GM12872 (cell line): ENCODE results near the gene AKAP6.

Experiments
- CTCF ChIP-seq: IDR thresholded peaks from 3 replicates; pipeline ENCODE4 v1.5.1; 2011; ENCODE audit warnings: low read depth, mild to moderate bottlenecking, low read length, moderate library complexity; ENCODE audit not compliant: insufficient read depth

AKAP6 gene

GRCh38 chr14:32565256-32565655 is 236.2 kb downstream of the AKAP6 start:
- no peak for TF ChIP-seq CTCF

GRCh38 chr14:32567543-32568384 is 238.7 kb downstream of the AKAP6 start:
- no peak for TF ChIP-seq CTCF

GRCh38 chr14:32571551-32571950 is 242.5 kb downstream of the AKAP6 start:
- no peak for TF ChIP-seq CTCF

GRCh38 chr14:32571995-32572866 is 243.1 kb downstream of the AKAP6 start:
- TF ChIP-seq CTCF, result no peak

- TF ChIP-seq CTCF, result no peak
Measured at GRCh38 chr14:32572867-32573150, 243.7 kb downstream of the AKAP6 start.

GRCh38 chr14:32574269-32574668 is 245.2 kb downstream of the AKAP6 start:
- no peak for TF ChIP-seq CTCF

- TF ChIP-seq CTCF, result peak; percentile 89
Measured at GRCh38 chr14:32576088-32576795, 247.1 kb downstream of the AKAP6 start.
